Osteoblast (primary cell): ENCODE measurements around the gene NPAS3. TPM values are rescaled to one million over a fixed set of nuclear protein-coding genes. Genes with fewer than 3 reads are reported as not detected.

Experiments
- DNase-seq: peaks from one replicate; pipeline ENCODE4 v3.0.0; 2011; ENCODE audit warnings: low spot score, mixed read lengths; ENCODE audit not compliant: insufficient read length; ENCODE audit errors: missing footprints
- H2AFZ ChIP-seq: 2 replicates; pipeline ENCODE4 v1.6.0; 2011; ENCODE audit warnings: mild to moderate bottlenecking, low read length
- H3K27ac ChIP-seq: 2 replicates; pipeline ENCODE4 v1.5.1; 2011; ENCODE audit warnings: mild to moderate bottlenecking, low read depth, low read length, moderate library complexity
- H3K27me3 ChIP-seq: 2 replicates; pipeline ENCODE4 v1.6.0; 2012; ENCODE audit warnings: mild to moderate bottlenecking, control low read depth, inconsistent platforms, low read length, moderate library complexity; ENCODE audit not compliant: insufficient read depth
- H3K36me3 ChIP-seq: 2 replicates; pipeline ENCODE4 v1.5.1; 2011; ENCODE audit warnings: mild to moderate bottlenecking, low read length, control low read depth, moderate library complexity; ENCODE audit not compliant: insufficient read depth
- H3K4me1 ChIP-seq: 2 replicates; pipeline ENCODE4 v1.5.1; 2011; ENCODE audit warnings: mild to moderate bottlenecking, low read length, control low read depth, moderate library complexity; ENCODE audit not compliant: insufficient read depth
- H3K4me2 ChIP-seq: 2 replicates; pipeline ENCODE4 v1.6.0; 2011; ENCODE audit warnings: mild to moderate bottlenecking, low read length; ENCODE audit not compliant: insufficient read depth
- H3K4me3 ChIP-seq: fragments of 200-600 bp; sonication (generic); 3 replicates; pipeline ENCODE4 v1.5.1; 2012; ENCODE audit warnings: mild to moderate bottlenecking, low read length, inconsistent platforms; ENCODE audit not compliant: insufficient read depth
- H3K79me2 ChIP-seq: 2 replicates; pipeline ENCODE4 v1.6.0; 2012; ENCODE audit warnings: mild to moderate bottlenecking, low read length, control low read depth, inconsistent platforms; ENCODE audit not compliant: insufficient read depth
- H3K9me3 ChIP-seq: 2 replicates; pipeline ENCODE4 v1.5.1; 2011; ENCODE audit warnings: low read depth, low read length, control low read depth
- H4K20me1 ChIP-seq: 2 replicates; pipeline ENCODE4 v1.6.0; 2012; ENCODE audit warnings: mild to moderate bottlenecking, low read length, control low read depth; ENCODE audit not compliant: insufficient read depth
- total RNA-seq: library from RNA; depleted of rRNA; stranded (reverse); fragments of >200 nt; gene quantifications from 2 replicates; pipeline ENCODE4 v1.2.3, GENCODE V29; 2012
- TF ChIP-seq, protein P1 (sequence below): IDR thresholded peaks from 2 replicates; pipeline ENCODE4 v1.5.1; 2011; ENCODE audit warnings: mild to moderate bottlenecking, low read depth, low read length, moderate library complexity; ENCODE audit errors: extremely low read depth

NPAS3 gene
- total RNA-seq, 1 donor: 0.72 TPM

DNA sequence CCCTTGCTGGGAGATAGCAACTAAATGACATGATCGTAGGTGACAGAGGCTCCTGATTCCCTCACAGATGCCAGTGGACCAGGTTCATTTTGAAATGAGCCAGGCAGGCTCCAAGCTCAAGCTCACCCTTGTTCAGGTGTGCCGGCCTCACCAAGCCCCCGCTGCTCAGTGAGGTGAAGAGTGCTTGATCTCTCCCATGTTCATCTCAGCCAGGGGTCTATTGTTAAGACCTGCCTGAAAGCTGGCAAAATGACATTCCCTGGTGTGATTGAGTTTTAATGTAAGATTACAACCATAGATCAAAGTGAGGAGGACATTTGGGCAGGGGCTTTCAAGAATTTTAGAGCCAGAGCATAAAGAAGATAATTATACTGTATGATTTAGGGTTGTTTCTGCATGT, 514.3 kb downstream of the NPAS3 start:
- no peak overlapping the region for H2AFZ ChIP-seq
- TF ChIP-seq, protein P1, sequence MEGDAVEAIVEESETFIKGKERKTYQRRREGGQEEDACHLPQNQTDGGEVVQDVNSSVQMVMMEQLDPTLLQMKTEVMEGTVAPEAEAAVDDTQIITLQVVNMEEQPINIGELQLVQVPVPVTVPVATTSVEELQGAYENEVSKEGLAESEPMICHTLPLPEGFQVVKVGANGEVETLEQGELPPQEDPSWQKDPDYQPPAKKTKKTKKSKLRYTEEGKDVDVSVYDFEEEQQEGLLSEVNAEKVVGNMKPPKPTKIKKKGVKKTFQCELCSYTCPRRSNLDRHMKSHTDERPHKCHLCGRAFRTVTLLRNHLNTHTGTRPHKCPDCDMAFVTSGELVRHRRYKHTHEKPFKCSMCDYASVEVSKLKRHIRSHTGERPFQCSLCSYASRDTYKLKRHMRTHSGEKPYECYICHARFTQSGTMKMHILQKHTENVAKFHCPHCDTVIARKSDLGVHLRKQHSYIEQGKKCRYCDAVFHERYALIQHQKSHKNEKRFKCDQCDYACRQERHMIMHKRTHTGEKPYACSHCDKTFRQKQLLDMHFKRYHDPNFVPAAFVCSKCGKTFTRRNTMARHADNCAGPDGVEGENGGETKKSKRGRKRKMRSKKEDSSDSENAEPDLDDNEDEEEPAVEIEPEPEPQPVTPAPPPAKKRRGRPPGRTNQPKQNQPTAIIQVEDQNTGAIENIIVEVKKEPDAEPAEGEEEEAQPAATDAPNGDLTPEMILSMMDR: no peak
- H4K20me1 ChIP-seq: no peaks in the 10 kb centered on the region
- H3K27me3 ChIP-seq: no peaks in the 10 kb centered on the region
- H3K27ac ChIP-seq: no peak overlapping the region
- H3K79me2 ChIP-seq: no peaks in the 10 kb centered on the region
- H3K4me1 ChIP-seq: no peaks in the 10 kb centered on the region
- no peak for DNase-seq
- H3K4me2 ChIP-seq: no peak overlapping the region
- H3K36me3 ChIP-seq: no peaks in the 10 kb centered on the region
- no peak overlapping the region for H3K4me3 ChIP-seq
- no peaks in the 10 kb centered on the region for H3K9me3 ChIP-seq

DNA sequence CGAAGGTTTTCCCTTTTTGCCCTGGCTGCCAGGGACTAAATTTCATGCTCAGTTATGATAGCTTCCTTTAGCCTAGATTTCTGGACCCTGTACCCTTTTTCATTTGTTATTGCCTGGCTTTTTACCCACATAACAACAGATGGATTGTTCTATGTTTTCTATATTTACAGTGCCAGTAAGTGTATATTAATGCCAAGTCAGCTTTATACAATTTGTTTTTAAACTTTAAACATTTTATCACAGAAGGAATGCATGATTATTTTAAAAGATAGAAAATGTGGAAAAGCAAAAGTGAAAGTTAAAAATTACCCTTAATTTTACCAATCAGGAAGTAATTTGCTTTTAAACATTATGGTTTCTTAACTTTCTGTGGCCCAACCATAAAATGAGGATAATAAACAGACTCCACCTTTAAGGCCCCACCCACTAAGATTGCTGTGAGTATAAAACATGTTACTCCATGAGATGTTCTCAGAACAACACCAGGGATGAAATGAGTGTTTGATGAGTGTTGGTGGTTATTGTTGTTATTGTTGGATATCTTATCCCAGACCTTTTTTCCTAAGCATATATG, 515.4 kb downstream of the NPAS3 start:
- no peak for DNase-seq
- no peaks in the 10 kb centered on the region for H3K36me3 ChIP-seq
- H3K4me3 ChIP-seq: no peak overlapping the region
- TF ChIP-seq, protein P1: no peak
- no peak overlapping the region for H3K4me2 ChIP-seq
- no peaks in the 10 kb centered on the region for H4K20me1 ChIP-seq
- H3K4me1 ChIP-seq: no peaks in the 10 kb centered on the region
- H3K27ac ChIP-seq: no peak overlapping the region
- H3K9me3 ChIP-seq: no peaks in the 10 kb centered on the region
- no peak overlapping the region for H2AFZ ChIP-seq
- H3K27me3 ChIP-seq: no peaks in the 10 kb centered on the region
- H3K79me2 ChIP-seq: no peaks in the 10 kb centered on the region

DNA sequence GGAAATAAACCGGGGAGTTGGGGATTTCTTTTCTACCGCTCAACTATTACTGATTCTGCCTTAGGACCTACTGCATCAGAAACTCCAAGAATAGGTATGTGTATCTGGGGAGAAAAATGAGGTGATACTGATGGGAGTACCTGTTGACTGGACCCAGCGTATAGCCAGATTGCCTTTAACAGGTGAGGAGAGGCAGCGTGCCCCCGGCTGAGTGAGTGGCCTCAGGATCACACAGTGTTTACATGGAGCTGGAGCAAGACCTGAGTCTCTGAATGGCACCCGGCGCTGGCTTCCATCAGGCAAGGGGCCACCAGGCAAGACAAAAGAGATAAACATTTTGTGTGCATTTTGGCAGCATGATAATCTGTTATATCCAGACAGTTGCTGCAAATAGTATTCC, 516.0 kb downstream of the NPAS3 start:
- H3K27ac ChIP-seq: no peak overlapping the region
- H3K27me3 ChIP-seq: no peaks in the 10 kb centered on the region
- no peaks in the 10 kb centered on the region for H3K9me3 ChIP-seq
- H3K4me2 ChIP-seq: no peak overlapping the region
- H3K36me3 ChIP-seq: no peaks in the 10 kb centered on the region
- H4K20me1 ChIP-seq: no peaks in the 10 kb centered on the region
- no peaks in the 10 kb centered on the region for H3K4me1 ChIP-seq
- no peak overlapping the region for H3K4me3 ChIP-seq
- H3K79me2 ChIP-seq: no peaks in the 10 kb centered on the region
- no peak overlapping the region for H2AFZ ChIP-seq
- TF ChIP-seq, protein P1: no peak
- no peak for DNase-seq

DNA sequence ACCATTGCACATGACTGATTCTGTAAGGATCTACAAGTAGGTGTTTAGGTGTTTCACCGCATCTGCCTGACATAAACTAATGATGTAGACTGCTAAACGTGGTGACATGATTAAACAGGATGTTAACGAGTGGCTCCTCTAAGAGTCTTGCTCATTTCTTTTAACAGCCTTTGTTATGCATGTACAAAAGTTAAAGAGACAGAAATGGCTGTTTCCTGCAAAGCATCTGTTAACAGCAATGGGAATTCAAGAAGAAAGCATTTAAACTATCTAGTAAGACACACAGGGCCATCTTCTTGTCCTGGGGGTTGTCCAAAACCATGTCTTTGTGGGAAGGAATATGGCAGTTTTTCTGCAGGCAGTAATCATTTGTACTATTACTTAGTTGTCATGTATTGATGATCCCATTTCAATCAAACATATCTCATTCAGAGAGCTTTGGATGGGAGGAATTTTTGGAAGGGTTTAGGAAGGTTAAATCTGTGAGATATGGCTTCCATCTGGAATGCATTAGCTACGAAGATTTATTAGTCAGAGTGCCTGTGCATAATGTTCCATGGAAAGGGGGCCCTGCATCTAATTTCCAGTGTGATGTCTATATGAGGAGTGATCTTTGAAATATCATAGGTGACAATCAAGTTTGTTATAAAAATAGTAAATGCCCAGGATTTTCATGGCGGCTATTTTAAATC, 517.1 kb downstream of the NPAS3 start:
- Histone ChIP-seq H4K20me1 (no peaks in the 10 kb centered on the region), H3K4me1 (no peaks in the 10 kb centered on the region), H3K4me2 (no peak overlapping the region), H3K79me2 (no peaks in the 10 kb centered on the region), H3K4me3 (no peak overlapping the region), H3K27me3 (no peaks in the 10 kb centered on the region), H3K27ac (no peak overlapping the region), H3K9me3 (no peaks in the 10 kb centered on the region), H3K36me3 (no peaks in the 10 kb centered on the region), H2AFZ (no peak overlapping the region)
- DNase-seq: no peak
- TF ChIP-seq, protein P1: no peak
